HepG2 (cell line): ENCODE measurements around the gene OSBPL2. TPM values are rescaled to one million over a fixed set of nuclear protein-coding genes. Genes with fewer than 3 reads are reported as not detected.

Experiments used
- ELF1 ChIP-seq: sonication (generic); formaldehyde crosslinking; IDR thresholded peaks from 2 replicates; pipeline ENCODE4 v1.4.0; 2020; ENCODE audit warnings: missing genetic modification reagents
- HDAC1 ChIP-seq: sonication (generic); formaldehyde crosslinking; IDR thresholded peaks from 2 replicates; pipeline ENCODE4 v1.5.1; 2020; ENCODE audit warnings: mild to moderate bottlenecking, missing genetic modification reagents
- HOXD1 ChIP-seq: sonication (generic); formaldehyde crosslinking; IDR thresholded peaks from 2 replicates; pipeline ENCODE4 v1.5.0; 2020; ENCODE audit warnings: missing genetic modification reagents
- MAF1 ChIP-seq: sonication (generic); formaldehyde crosslinking; IDR thresholded peaks from 2 replicates; pipeline ENCODE4 v1.5.0; 2020; ENCODE audit warnings: missing genetic modification reagents, borderline replicate concordance
- MTA1 ChIP-seq: sonication (generic); formaldehyde crosslinking; IDR thresholded peaks from 2 replicates; pipeline ENCODE4 v1.4.0; 2020; ENCODE audit warnings: missing genetic modification reagents, mild to moderate bottlenecking, borderline replicate concordance
- MXD1 ChIP-seq: sonication (generic); formaldehyde crosslinking; IDR thresholded peaks from 2 replicates; pipeline ENCODE4 v1.4.0; 2020; ENCODE audit warnings: mild to moderate bottlenecking, missing genetic modification reagents
- NR2C2 ChIP-seq: sonication (generic); formaldehyde crosslinking; IDR thresholded peaks from 2 replicates; pipeline ENCODE4 v1.4.0; 2020; ENCODE audit warnings: missing genetic modification reagents, mild to moderate bottlenecking, moderate library complexity, borderline replicate concordance
- PHF20 ChIP-seq: sonication (generic); formaldehyde crosslinking; IDR thresholded peaks from 2 replicates; pipeline ENCODE4 v1.5.0; 2020; ENCODE audit warnings: mild to moderate bottlenecking, missing genetic modification reagents
- POGZ ChIP-seq: sonication (generic); formaldehyde crosslinking; IDR thresholded peaks from 2 replicates; pipeline ENCODE4 v1.4.0; 2020; ENCODE audit warnings: mild to moderate bottlenecking, missing genetic modification reagents
- REPIN1 ChIP-seq: sonication (generic); formaldehyde crosslinking; IDR thresholded peaks from 2 replicates; pipeline ENCODE4 v1.8.0; 2022; ENCODE audit warnings: missing genetic modification reagents, low read depth, mild to moderate bottlenecking, borderline replicate concordance
- SMARCE1 ChIP-seq: fragments of 450-650 bp; IDR thresholded peaks from 2 replicates; pipeline ENCODE4 v1.6.1; 2017; ENCODE audit warnings: borderline replicate concordance
- TBL1XR1 ChIP-seq: fragments of 150-350 bp; IDR thresholded peaks from 2 replicates; pipeline ENCODE4 v1.6.1; 2014; ENCODE audit warnings: borderline replicate concordance, low read length; ENCODE audit not compliant: partially characterized antibody
- ZBED4 ChIP-seq: sonication (generic); formaldehyde crosslinking; IDR thresholded peaks from 2 replicates; pipeline ENCODE4 v1.4.0; 2020; ENCODE audit warnings: missing genetic modification reagents, borderline replicate concordance
- ZBTB37 ChIP-seq: sonication (generic); formaldehyde crosslinking; IDR thresholded peaks from 2 replicates; pipeline ENCODE4 v1.4.0; 2020; ENCODE audit warnings: mild to moderate bottlenecking, missing genetic modification reagents
- ZFP91 ChIP-seq: sonication (generic); formaldehyde crosslinking; IDR thresholded peaks from 2 replicates; pipeline ENCODE4 v1.9.0; 2022; ENCODE audit warnings: missing genetic modification reagents, mild to moderate bottlenecking, borderline replicate concordance
- ZNF431 ChIP-seq: sonication (generic); formaldehyde crosslinking; IDR thresholded peaks from 2 replicates; pipeline ENCODE4 v1.9.0; 2022; ENCODE audit warnings: missing genetic modification reagents, low read depth, mild to moderate bottlenecking, borderline replicate concordance
- ZNF556 ChIP-seq: sonication (generic); formaldehyde crosslinking; IDR thresholded peaks from 2 replicates; pipeline ENCODE4 v1.4.0; 2020; ENCODE audit warnings: mild to moderate bottlenecking, missing genetic modification reagents, borderline replicate concordance
- ZNF563 ChIP-seq: sonication (generic); formaldehyde crosslinking; IDR thresholded peaks from 2 replicates; pipeline ENCODE4 v1.8.0; 2022; ENCODE audit warnings: mild to moderate bottlenecking, moderate library complexity, missing genetic modification reagents
- ZNF713 ChIP-seq: sonication (generic); formaldehyde crosslinking; IDR thresholded peaks from 2 replicates; pipeline ENCODE4 v1.4.0; 2020; ENCODE audit warnings: mild to moderate bottlenecking, missing genetic modification reagents
- ZSCAN22 ChIP-seq: sonication (generic); formaldehyde crosslinking; IDR thresholded peaks from 2 replicates; pipeline ENCODE4 v1.4.0; 2020; ENCODE audit warnings: mild to moderate bottlenecking, missing genetic modification reagents
- polyA plus RNA-seq, 8 experiments: library from polyadenylated mRNA; depleted of rRNA in 3 of 8; stranded (reverse) in 7 of 8; unstranded in 1 of 8; fragments of >200 nt; fragmentation: Illumina TruSeq in 4 of 8; extraction: Trizol in 4 of 8; gene quantifications; 2 replicates each; pipeline versions ENCODE4 v1.2.1 to v1.2.3, GENCODE V29; 2011 to 2016; ENCODE audit warnings: low read depth in 4 of 8, missing spikeins in 1 of 8, mixed read lengths in 1 of 8; ENCODE audit not compliant: insufficient read depth in 1 of 8
- total RNA-seq, 5 experiments: library from RNA; depleted of rRNA; stranded (reverse); fragments of >200 nt; fragmentation: Illumina TruSeq; extraction: Trizol; gene quantifications; 2 replicates each; pipeline ENCODE4 v1.2.3, GENCODE V29; 2016; ENCODE audit warnings: low read depth in 1 of 5

Gene OSBPL2
- total and polyA plus RNA-seq, 2 of the 13 experiments (the other 11 are each of a cell fraction or from before 2014, with no cell fraction given), result 18.5 to 37.4 TPM

- TF ChIP-seq SMARCE1, result peak; percentile 2; the same call in 1 of the 2 replicates
- TF ChIP-seq MAF1 (CRISPR knock-in tag), result no peak
- no peak for TF ChIP-seq ZNF556
- no peak for TF ChIP-seq ZNF713 (CRISPR knock-in tag)
- TF ChIP-seq ZBED4 (CRISPR knock-in tag), result peak; percentile 7
- peak; percentile 56; the same call in 1 of the 2 replicates for TF ChIP-seq MXD1 (CRISPR knock-in tag)
- TF ChIP-seq ZSCAN22, result no peak
- TF ChIP-seq TBL1XR1, result no peak
- TF ChIP-seq HOXD1 (CRISPR knock-in tag), result 0 out of 2 replicates have a peak, but pooled peaks have one; percentile 11
- peak; percentile 50; the same call in 1 of the 2 replicates for TF ChIP-seq POGZ (CRISPR knock-in tag)
- TF ChIP-seq ZNF431, result peak; percentile 44
- TF ChIP-seq ELF1 (CRISPR knock-in tag), result 0 out of 2 replicates have a peak, but pooled peaks have one; percentile 24
- TF ChIP-seq HDAC1 (CRISPR knock-in tag), result peak; percentile 82
- peak; percentile 76; the same call in 1 of the 2 replicates for TF ChIP-seq ZFP91 (CRISPR knock-in tag)
- peak; percentile 75 for TF ChIP-seq NR2C2
- peak; percentile 24 for TF ChIP-seq PHF20 (CRISPR knock-in tag)
- peak; percentile 48; the same call in 1 of the 2 replicates for TF ChIP-seq MTA1 (CRISPR knock-in tag)
- TF ChIP-seq ZNF563 (CRISPR knock-in tag), result peak; percentile 84; the same call in 1 of the 2 replicates
- 0 out of 2 replicates have a peak, but pooled peaks have one; percentile 28 for TF ChIP-seq REPIN1 (CRISPR knock-in tag)
- TF ChIP-seq ZBTB37 (CRISPR knock-in tag), result 0 out of 2 replicates have a peak, but pooled peaks have one; percentile 24
Measured at GRCh38 chr20:62236766-62237513, 1.4 kb upstream of the OSBPL2 start (continued).
